Ovary (tissue), 3 donors: ENCODE data around the gene ADGRG1.

ENCODE experiments used
- CTCF ChIP-seq, 3 donors: fragments of 450-650 bp in 2 of 3; fragments of 200-600 bp in 1 of 3; IDR thresholded peaks; one replicate each; pipeline versions ENCODE4 v1.5.1 to v1.8.0; 2016 to 2022; ENCODE audit warnings: antibody characterized with exemption in 3 of 3, mild to moderate bottlenecking in 1 of 3
- POLR2A ChIP-seq: fragments of 450-650 bp; IDR thresholded peaks from one replicate; pipeline ENCODE4 v1.6.1; 2017; ENCODE audit warnings: antibody characterized with exemption, mild to moderate bottlenecking, moderate library complexity
- donor health status: DM: no; HTN: no; CAD: no.

- TF ChIP-seq CTCF (IDR thresholded peaks at IDR 0.05) (no peak), POLR2A (no peak)
Observed at GRCh38 chr16:57693550-57693949, 65.1 kb downstream of the ADGRG1 start.
